H1 (cell line): ENCODE measurements around the gene NT5C1A.

Source experiments
- NRF1 ChIP-seq: IDR thresholded peaks from 2 replicates; pipeline ENCODE4 v1.6.1; 2011; ENCODE audit warnings: mild to moderate bottlenecking, low read depth, low read length, improper control_type of control experiment
- TF ChIP-seq, protein P1 (sequence below): IDR thresholded peaks from 2 replicates; pipeline ENCODE4 v1.6.1; 2012; ENCODE audit warnings: inconsistent platforms
- TF ChIP-seq, protein P2 (sequence below), 3 experiments: IDR thresholded peaks; 1 replicate in 2 of 3; 2 replicates in 1 of 3; pipeline versions ENCODE4 v1.5.1 to v1.6.1; 2011; ENCODE audit warnings: low read length in 3 of 3, mild to moderate bottlenecking in 3 of 3, inconsistent platforms in 2 of 3, low read depth in 1 of 3, moderate library complexity in 1 of 3; ENCODE audit not compliant: insufficient read depth in 1 of 3; ENCODE audit errors: control extremely low read depth in 1 of 3

DNA sequence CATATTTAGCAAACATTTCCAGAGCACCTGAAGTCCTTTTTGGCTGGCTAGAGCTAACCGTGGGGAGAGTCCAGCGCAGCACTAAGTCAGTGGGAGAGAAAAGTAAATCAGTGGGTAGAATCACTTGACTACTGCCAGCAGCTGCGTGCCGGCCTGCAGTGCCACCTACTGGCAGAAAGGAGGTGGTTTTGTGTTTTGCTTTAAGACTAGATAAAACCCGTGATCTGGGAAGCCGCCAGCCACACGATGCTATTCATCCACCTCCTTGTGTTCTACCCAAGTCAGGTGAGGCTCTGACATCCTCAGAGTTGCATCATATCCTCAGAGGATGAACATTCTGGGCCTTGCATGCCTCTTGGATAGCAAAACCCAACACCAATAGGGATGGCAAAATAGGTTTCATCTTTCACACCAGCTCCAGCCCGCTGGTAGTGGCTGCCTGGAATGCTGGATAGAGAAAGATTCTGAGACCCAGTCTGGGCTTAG, 18.3 kb downstream of the NT5C1A start:
- TF ChIP-seq, protein P1, sequence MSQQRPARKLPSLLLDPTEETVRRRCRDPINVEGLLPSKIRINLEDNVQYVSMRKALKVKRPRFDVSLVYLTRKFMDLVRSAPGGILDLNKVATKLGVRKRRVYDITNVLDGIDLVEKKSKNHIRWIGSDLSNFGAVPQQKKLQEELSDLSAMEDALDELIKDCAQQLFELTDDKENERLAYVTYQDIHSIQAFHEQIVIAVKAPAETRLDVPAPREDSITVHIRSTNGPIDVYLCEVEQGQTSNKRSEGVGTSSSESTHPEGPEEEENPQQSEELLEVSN, result no peak
- TF ChIP-seq, protein P2, sequence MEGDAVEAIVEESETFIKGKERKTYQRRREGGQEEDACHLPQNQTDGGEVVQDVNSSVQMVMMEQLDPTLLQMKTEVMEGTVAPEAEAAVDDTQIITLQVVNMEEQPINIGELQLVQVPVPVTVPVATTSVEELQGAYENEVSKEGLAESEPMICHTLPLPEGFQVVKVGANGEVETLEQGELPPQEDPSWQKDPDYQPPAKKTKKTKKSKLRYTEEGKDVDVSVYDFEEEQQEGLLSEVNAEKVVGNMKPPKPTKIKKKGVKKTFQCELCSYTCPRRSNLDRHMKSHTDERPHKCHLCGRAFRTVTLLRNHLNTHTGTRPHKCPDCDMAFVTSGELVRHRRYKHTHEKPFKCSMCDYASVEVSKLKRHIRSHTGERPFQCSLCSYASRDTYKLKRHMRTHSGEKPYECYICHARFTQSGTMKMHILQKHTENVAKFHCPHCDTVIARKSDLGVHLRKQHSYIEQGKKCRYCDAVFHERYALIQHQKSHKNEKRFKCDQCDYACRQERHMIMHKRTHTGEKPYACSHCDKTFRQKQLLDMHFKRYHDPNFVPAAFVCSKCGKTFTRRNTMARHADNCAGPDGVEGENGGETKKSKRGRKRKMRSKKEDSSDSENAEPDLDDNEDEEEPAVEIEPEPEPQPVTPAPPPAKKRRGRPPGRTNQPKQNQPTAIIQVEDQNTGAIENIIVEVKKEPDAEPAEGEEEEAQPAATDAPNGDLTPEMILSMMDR (IDR thresholded peaks at IDR 0.05; ENCODE audit: control extremely low read depth in 1 of 3, insufficient read depth in 1 of 3, low read depth in 1 of 3, low read length in 3 of 3), result peak; percentile 79 to 91 (median 82)
- TF ChIP-seq NRF1, result no peak
